Tibial nerve (tissue), 4 donors: ENCODE results near the gene STK17A.

ENCODE experiments used
- CTCF ChIP-seq, 5 experiments: fragments of 200-600 bp in 3 of 5; fragments of 450-650 bp in 2 of 5; sonication (generic) in 3 of 5; IDR thresholded peaks; one replicate each; pipeline ENCODE4 v1.5.1; 2016 to 2019; ENCODE audit warnings: antibody characterized with exemption in 5 of 5, mild to moderate bottlenecking in 3 of 5, moderate library complexity in 2 of 5
- EP300 ChIP-seq, 2 donors: sonication (generic); formaldehyde crosslinking; IDR thresholded peaks; one replicate each; pipeline ENCODE4 v1.6.1; 2017; ENCODE audit warnings: antibody characterized with exemption in 2 of 2, mild to moderate bottlenecking in 1 of 2
- POLR2A ChIP-seq, 2 donors: fragments of 450-650 bp; IDR thresholded peaks; one replicate each; pipeline ENCODE4 v1.6.1; 2017; ENCODE audit warnings: antibody characterized with exemption in 2 of 2, mild to moderate bottlenecking in 2 of 2, moderate library complexity in 2 of 2

GRCh38 chr7:43636093-43636492 is 53.2 kb downstream of the STK17A start:
- TF ChIP-seq CTCF (IDR thresholded peaks at IDR 0.05) (no peak), EP300 (IDR thresholded peaks at IDR 0.05) (no peak), POLR2A (IDR thresholded peaks at IDR 0.05) (no peak)
